ENCODE measurements around the gene HDHD2. TPM values are rescaled to one million over a fixed set of nuclear protein-coding genes. Genes with fewer than 3 reads are reported as not detected.

HDHD2 gene
- total RNA-seq, 1 donor from 2014 or later: 12.6 TPM

DNA sequence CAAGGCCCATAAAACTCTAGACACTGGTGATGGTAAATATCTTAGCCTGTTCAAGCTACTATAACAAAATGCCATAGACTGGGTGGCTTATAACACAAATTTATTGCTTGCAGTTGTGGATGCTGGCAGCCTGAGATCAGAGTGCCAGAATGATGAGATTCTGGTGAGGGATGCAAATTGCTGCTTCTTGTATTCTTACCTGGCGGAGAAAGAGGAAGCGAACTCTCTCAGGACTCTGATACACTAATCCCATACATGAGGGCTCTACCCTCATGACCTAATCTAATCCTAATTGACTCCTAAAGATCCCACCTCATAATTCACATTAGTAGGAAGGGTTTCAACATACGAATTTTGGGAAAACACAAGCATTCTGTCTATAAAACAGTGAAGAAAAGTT lies 30.5 kb upstream of the HDHD2 start:
- no peak for DNase-seq (ENCODE audit: low read depth)
- no peak for FAIRE-seq
- Histone ChIP-seq H3K4me3 (ENCODE audit: low read depth, low read length) (no peak overlapping the region), H3K36me3 (ENCODE audit: control insufficient read depth, insufficient read depth, low read length) (no peaks in the 10 kb centered on the region), H3K27me3 (ENCODE audit: control insufficient read depth, insufficient read depth, low read length) (no peaks in the 10 kb centered on the region)
- TF ChIP-seq, protein P1, sequence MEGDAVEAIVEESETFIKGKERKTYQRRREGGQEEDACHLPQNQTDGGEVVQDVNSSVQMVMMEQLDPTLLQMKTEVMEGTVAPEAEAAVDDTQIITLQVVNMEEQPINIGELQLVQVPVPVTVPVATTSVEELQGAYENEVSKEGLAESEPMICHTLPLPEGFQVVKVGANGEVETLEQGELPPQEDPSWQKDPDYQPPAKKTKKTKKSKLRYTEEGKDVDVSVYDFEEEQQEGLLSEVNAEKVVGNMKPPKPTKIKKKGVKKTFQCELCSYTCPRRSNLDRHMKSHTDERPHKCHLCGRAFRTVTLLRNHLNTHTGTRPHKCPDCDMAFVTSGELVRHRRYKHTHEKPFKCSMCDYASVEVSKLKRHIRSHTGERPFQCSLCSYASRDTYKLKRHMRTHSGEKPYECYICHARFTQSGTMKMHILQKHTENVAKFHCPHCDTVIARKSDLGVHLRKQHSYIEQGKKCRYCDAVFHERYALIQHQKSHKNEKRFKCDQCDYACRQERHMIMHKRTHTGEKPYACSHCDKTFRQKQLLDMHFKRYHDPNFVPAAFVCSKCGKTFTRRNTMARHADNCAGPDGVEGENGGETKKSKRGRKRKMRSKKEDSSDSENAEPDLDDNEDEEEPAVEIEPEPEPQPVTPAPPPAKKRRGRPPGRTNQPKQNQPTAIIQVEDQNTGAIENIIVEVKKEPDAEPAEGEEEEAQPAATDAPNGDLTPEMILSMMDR (IDR thresholded peaks at IDR 0.05; ENCODE audit: insufficient read depth, low read length, severe bottlenecking): no peak

DNA sequence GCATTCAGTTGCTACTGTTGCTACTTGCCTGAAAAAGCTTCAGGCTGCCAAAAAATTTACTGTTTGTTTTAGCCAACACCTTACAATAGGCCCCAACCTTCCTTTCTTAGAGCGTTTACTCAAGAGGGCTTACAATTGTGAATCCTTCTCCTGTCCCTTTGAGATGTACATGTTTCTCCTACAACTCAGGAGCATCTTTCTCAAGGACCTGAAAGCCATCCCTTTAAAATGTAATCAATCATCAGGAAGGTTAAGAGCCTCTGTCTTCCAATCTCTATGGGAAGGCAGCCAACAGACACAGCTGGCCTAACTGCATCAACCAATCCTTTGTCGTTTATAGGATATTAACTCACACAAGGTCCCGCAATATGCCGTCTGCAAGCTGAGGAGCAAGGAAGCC lies 29.2 kb upstream of the HDHD2 start:
- Histone ChIP-seq H3K36me3 (ENCODE audit: control insufficient read depth, insufficient read depth, low read length) (no peaks in the 10 kb centered on the region), H3K27me3 (ENCODE audit: control insufficient read depth, insufficient read depth, low read length) (no peaks in the 10 kb centered on the region), H3K4me3 (ENCODE audit: low read depth, low read length) (no peak overlapping the region)
- no peak for DNase-seq (ENCODE audit: low read depth)
- TF ChIP-seq, protein P1 (IDR thresholded peaks at IDR 0.05; ENCODE audit: insufficient read depth, low read length, severe bottlenecking): no peak
- no peak for FAIRE-seq

DNA sequence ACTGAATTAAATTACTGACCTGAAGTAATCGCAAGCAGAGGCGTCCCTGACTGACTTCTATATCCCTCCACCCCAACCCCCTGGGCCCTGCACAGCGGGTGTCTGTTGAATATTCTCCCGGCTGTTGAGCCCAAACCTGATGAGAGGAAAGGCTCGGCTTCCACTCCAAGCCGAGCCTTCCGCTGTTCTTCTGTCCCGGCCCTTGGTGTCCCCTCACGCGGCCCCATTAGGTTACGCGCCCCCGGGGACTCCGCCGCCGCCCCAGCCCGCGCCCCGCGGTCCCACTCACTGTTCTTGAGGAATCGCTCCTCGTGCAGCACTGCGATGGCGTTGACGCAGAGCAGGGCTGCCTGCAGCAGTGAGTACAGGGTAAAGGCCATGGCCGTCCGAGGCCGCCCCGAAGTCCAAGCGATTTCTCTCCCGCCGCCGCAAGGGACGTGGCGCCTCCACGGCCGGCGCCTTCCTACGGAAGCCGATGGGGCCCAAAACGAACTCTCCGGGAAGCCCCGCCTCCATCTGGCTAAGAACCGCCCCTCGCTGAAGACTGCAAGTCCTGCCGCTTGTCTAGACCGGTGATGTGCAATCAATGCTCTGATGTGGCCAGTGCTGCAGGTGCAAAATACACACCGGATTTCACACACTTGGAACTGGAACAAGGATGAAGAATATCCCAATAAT lies 25.7 kb upstream of the HDHD2 start, which contains the start of gene IER3IP1:
IER3IP1 (minus strand) TSS at position 467 of the 678 bp plus-strand sequence; CDS start at position 380, 87 bp downstream.
- DNase-seq (ENCODE audit: low read depth) (peak; percentile 80), FAIRE-seq (no peak)
- Histone ChIP-seq H3K4me3 (ENCODE audit: low read depth, low read length) (peak within 1 kb of the TSS; percentile 69), H3K36me3 (ENCODE audit: control insufficient read depth, insufficient read depth, low read length) (peaks cover 2% of the 10 kb centered on the region), H3K27me3 (ENCODE audit: control insufficient read depth, insufficient read depth, low read length) (no peaks in the 10 kb centered on the region)
- TF ChIP-seq, protein P1 (IDR thresholded peaks at IDR 0.05; ENCODE audit: insufficient read depth, low read length, severe bottlenecking): peak; percentile 16

DNA sequence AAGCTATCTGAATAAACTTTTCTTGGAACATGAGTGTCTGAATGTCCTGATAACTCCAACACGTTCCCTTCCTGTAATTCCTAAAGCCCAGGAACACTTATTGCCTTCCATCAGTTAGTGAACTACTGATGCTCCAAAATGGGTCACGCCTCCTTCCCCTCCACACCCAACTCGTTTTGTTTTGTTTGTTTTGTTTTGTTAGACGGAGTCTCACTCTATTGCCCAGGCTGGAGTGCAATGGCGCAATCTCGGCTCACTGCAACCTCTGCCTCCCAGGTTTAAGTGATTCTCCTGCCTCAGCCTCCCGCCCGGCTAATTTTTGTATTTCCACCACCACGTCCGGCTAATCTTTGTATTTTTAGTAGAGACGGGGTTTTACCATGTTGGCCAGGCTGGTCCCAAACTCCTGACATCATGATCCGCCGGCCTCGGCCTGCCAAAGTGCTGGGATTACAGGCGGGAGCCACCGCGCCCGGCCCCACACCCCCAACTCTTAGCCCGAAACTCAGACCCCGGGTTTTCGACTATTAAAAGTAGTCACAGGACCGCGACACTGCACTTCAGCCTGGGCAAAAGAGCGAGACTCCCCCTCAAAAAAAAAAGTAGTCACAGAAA lies 25.1 kb upstream of the HDHD2 start:
- Histone ChIP-seq H3K27me3 (ENCODE audit: control insufficient read depth, insufficient read depth, low read length) (no peaks in the 10 kb centered on the region), H3K4me3 (ENCODE audit: low read depth, low read length) (peak overlapping the region; percentile 69), H3K36me3 (ENCODE audit: control insufficient read depth, insufficient read depth, low read length) (peaks cover 2% of the 10 kb centered on the region)
- DNase-seq (ENCODE audit: low read depth): no peak
- FAIRE-seq: no peak
- TF ChIP-seq, protein P1 (IDR thresholded peaks at IDR 0.05; ENCODE audit: insufficient read depth, low read length, severe bottlenecking): no peak

DNA sequence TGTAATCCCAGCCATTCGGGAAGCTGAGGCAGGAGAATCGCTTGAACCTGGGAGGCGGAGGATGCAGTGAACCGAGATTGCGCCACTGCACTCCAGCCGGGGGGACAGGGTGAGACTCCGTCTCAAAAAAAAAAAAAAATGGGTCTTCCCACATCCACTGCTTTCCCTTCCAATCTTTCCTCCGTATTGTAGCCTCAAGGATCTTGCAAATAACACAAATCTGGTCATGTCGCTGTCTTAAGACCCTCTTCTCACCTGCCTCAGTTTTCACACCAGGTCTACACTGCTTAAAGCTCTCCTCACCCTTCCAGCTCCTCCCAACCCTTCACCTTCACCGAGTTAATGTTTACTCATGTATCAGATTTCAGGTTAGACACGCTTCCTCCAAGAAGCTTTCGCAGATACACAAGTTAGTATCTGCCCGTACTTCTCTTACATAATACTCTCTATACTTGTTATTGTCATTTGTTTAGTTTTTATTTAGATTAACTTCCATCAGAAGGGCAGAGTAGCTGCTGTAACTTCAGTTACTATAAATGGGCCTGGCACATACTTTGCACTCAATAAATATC lies 24.3 kb upstream of the HDHD2 start:
- TF ChIP-seq, protein P1 (IDR thresholded peaks at IDR 0.05; ENCODE audit: insufficient read depth, low read length, severe bottlenecking): no peak
- FAIRE-seq (no peak), DNase-seq (ENCODE audit: low read depth) (peak; percentile 89)
- peaks cover 2% of the 10 kb centered on the region for H3K36me3 ChIP-seq (ENCODE audit: control insufficient read depth, insufficient read depth, low read length)
- no peak overlapping the region for H3K4me3 ChIP-seq (ENCODE audit: low read depth, low read length)
- no peaks in the 10 kb centered on the region for H3K27me3 ChIP-seq (ENCODE audit: control insufficient read depth, insufficient read depth, low read length)
